Measurements from ENCODE around the gene TTYH1.

DNA sequence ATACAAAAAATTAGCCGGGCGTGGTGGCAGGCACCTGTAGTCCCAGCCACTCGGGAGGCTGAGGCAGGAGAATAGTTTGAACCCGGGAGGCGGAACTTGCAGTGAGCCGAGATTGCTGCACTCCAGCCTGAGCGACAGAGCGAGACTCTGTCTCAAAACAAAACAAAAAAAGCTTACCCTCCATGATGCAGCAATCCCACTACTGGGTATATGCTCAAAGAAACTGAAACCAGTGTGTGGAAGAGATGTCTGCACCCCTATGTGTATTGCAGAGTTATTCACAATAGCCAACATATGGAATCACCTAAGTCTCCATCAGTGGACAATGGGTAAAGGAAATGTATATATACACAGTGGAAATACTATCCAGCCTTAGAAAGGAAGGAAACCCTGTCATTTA lies 19.6 kb upstream of the TTYH1 start:
- TF ChIP-seq PHB2 (IDR thresholded peaks at IDR 0.05; ENCODE audit: low read depth), result no peak
- TF ChIP-seq, protein P1, sequence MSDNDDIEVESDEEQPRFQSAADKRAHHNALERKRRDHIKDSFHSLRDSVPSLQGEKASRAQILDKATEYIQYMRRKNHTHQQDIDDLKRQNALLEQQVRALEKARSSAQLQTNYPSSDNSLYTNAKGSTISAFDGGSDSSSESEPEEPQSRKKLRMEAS (CRISPR knock-in tag; IDR thresholded peaks at IDR 0.05), result no peak
- no peak for TF ChIP-seq ZNF830 (CRISPR knock-in tag; IDR thresholded peaks at IDR 0.05)
- no peak for TF ChIP-seq FOXA1 (IDR thresholded peaks at IDR 0.05; ENCODE audit: borderline replicate concordance)
- TF ChIP-seq, protein P2, sequence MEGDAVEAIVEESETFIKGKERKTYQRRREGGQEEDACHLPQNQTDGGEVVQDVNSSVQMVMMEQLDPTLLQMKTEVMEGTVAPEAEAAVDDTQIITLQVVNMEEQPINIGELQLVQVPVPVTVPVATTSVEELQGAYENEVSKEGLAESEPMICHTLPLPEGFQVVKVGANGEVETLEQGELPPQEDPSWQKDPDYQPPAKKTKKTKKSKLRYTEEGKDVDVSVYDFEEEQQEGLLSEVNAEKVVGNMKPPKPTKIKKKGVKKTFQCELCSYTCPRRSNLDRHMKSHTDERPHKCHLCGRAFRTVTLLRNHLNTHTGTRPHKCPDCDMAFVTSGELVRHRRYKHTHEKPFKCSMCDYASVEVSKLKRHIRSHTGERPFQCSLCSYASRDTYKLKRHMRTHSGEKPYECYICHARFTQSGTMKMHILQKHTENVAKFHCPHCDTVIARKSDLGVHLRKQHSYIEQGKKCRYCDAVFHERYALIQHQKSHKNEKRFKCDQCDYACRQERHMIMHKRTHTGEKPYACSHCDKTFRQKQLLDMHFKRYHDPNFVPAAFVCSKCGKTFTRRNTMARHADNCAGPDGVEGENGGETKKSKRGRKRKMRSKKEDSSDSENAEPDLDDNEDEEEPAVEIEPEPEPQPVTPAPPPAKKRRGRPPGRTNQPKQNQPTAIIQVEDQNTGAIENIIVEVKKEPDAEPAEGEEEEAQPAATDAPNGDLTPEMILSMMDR (IDR thresholded peaks at IDR 0.05 in 2 of 3, conservative IDR thresholded peaks at IDR 0.05 in 1 of 3; ENCODE audit: insufficient read depth in 2 of 3, low read depth in 1 of 3, low read length in 3 of 3), result no peak

Data from K562 (cell line).